Small intestine (tissue), 7 donors: ENCODE results near the gene CRACR2A. TPM values are rescaled to one million over a fixed set of nuclear protein-coding genes. Genes with fewer than 3 reads are reported as not detected.
A peak's percentile ranks its signal among the peaks of the same experiment; 100 is the strongest.

ENCODE experiments used
- DNase-seq, 2 donors: peaks; one replicate each; pipeline versions ENCODE4 v3.0.0 to v3.0.0-alpha.2; 2013
- FAIRE-seq: peaks from 2 replicates; lab custom pipeline; 2012; peaks lifted over from hg19 to GRCh38; lab: Jason Lieb, UNC
- H3K27ac ChIP-seq, 3 donors: one replicate each; pipeline ENCODE4 v1.5.1; 2013; ENCODE audit warnings: low read length in 2 of 3, mild to moderate bottlenecking in 2 of 3, control low read depth in 1 of 3, inconsistent platforms in 1 of 3, low read depth in 1 of 3, moderate library complexity in 1 of 3
- H3K27me3 ChIP-seq, 3 donors: one replicate each; pipeline ENCODE4 v1.6.1; 2013; ENCODE audit warnings: low read length in 3 of 3, inconsistent platforms in 1 of 3; ENCODE audit not compliant: control insufficient read depth in 3 of 3, insufficient read depth in 3 of 3
- H3K36me3 ChIP-seq, 3 donors: one replicate each; pipeline ENCODE4 v1.6.1; 2013; ENCODE audit warnings: low read length in 3 of 3, inconsistent platforms in 1 of 3, low read depth in 1 of 3, mild to moderate bottlenecking in 1 of 3, moderate library complexity in 1 of 3; ENCODE audit not compliant: control insufficient read depth in 3 of 3, insufficient read depth in 2 of 3
- H3K4me1 ChIP-seq, 3 donors: one replicate each; pipeline ENCODE4 v1.6.1; 2013; ENCODE audit warnings: low read length in 2 of 3, inconsistent platforms in 1 of 3, low read depth in 1 of 3, mild to moderate bottlenecking in 1 of 3, moderate library complexity in 1 of 3; ENCODE audit not compliant: control insufficient read depth in 3 of 3, insufficient read depth in 2 of 3
- H3K4me3 ChIP-seq, 3 donors: one replicate each; pipeline ENCODE4 v1.5.1; 2013; ENCODE audit warnings: low read length in 3 of 3, control low read depth in 1 of 3, inconsistent platforms in 1 of 3, low read depth in 1 of 3, mild to moderate bottlenecking in 1 of 3, moderate library complexity in 1 of 3
- H3K9me3 ChIP-seq, 2 donors: one replicate each; pipeline ENCODE4 v1.6.1; 2013; ENCODE audit warnings: low read depth in 1 of 2, low read length in 1 of 2; ENCODE audit not compliant: control insufficient read depth in 2 of 2, insufficient read depth in 1 of 2
- WGBS, 3 donors: extraction: QIAGEN DNeasy Blood & Tissue Kit; methylation state at CpG; one replicate each; pipeline ENCODE4 v1.1.7; 2013; 5-methylcytosine and 5-hydroxymethylcytosine counted together
- polyA plus RNA-seq, 4 donors: library from polyadenylated mRNA; stranded (reverse) in 3 of 4; unstranded in 1 of 4; fragments of 200-250 nt in 3 of 4; fragments of 120-200 nt in 1 of 4; gene quantifications; one replicate each; pipeline versions ENCODE4 v1.2.1 to v1.2.3, GENCODE V29; 2013
- donor health status: healthy with polysubstance abuse.
- donor health status: control.
- donor health status: control.
- donor health status: Bipolar disorder and iron deficiency.
- donor health status: healthy.

CRACR2A gene
- polyA plus RNA-seq, 4 donors: 5.1 to 16.3 (median 8.8) TPM

- Histone ChIP-seq H3K27me3 (no peaks in the 10 kb centered on the region), H3K27ac (no peak overlapping the region), H3K36me3 (no peaks in the 10 kb centered on the region), H3K4me1 (no peaks in the 10 kb centered on the region), H3K4me3 (no peak overlapping the region), H3K9me3 (no peaks in the 10 kb centered on the region)
- 72 to 87% (median 81%) methylated on average over 2 of the region's 2 CpGs for WGBS, 3 donors
- FAIRE-seq (no peak), DNase-seq (no peak)
Measured at GRCh38 chr12:3740480-3741231, 12.3 kb downstream of the CRACR2A start.

- DNase-seq (no peak), FAIRE-seq (no peak)
- H3K4me3 ChIP-seq: no peak overlapping the region
- no peak overlapping the region for H3K27ac ChIP-seq
- no peaks in the 10 kb centered on the region for H3K4me1 ChIP-seq
- WGBS, 3 donors: 93 to 99% (median 96%) methylated on average over 4 of the region's 4 CpGs
- H3K9me3 ChIP-seq: peaks cover 0 to 3% of the 10 kb centered on the region in 2 donors
- peaks cover 0 to 4% (median 0%) of the 10 kb centered on the region in 3 donors for H3K27me3 ChIP-seq
- no peaks in the 10 kb centered on the region for H3K36me3 ChIP-seq
Measured at GRCh38 chr12:3735432-3735831, 17.5 kb downstream of the CRACR2A start.

- H3K27me3 ChIP-seq: peaks cover 0 to 4% (median 0%) of the 10 kb centered on the region in 3 donors
- peak in 1 of 2 donors; percentile 54 for DNase-seq
- no peaks in the 10 kb centered on the region for H3K4me1 ChIP-seq
- H3K4me3 ChIP-seq: peak overlapping the region in 2 of 3 donors; percentile 5 to 10
- WGBS, 3 donors: 23 to 60% (median 42%) methylated on average over 4 of the region's 4 CpGs
- no peaks in the 10 kb centered on the region for H3K36me3 ChIP-seq
- no peak for FAIRE-seq
- no peak overlapping the region for H3K27ac ChIP-seq
- peaks cover 0 to 3% of the 10 kb centered on the region in 2 donors for H3K9me3 ChIP-seq
Measured at GRCh38 chr12:3732901-3733300, 20.0 kb downstream of the CRACR2A start.

GRCh38 chr12:3730111-3730510 lies 22.8 kb downstream of the CRACR2A start:
- H3K36me3 ChIP-seq: no peaks in the 10 kb centered on the region
- H3K27ac ChIP-seq: no peak overlapping the region
- FAIRE-seq (no peak), DNase-seq (no peak)
- H3K27me3 ChIP-seq: peaks cover 0 to 4% (median 0%) of the 10 kb centered on the region in 3 donors
- H3K4me1 ChIP-seq: peaks cover 0 to 2% (median 0%) of the 10 kb centered on the region in 3 donors
- H3K4me3 ChIP-seq: no peak overlapping the region
- WGBS, 3 donors: 89 to 93% (median 89%) methylated on average over 6 of the region's 6 CpGs
- H3K9me3 ChIP-seq: peaks cover 0 to 3% of the 10 kb centered on the region in 2 donors

GRCh38 chr12:3728686-3729085 lies 24.2 kb downstream of the CRACR2A start:
- Histone ChIP-seq H3K9me3 (peaks cover 0 to 3% of the 10 kb centered on the region in 2 donors), H3K4me3 (no peak overlapping the region), H3K4me1 (peaks cover 0 to 2% (median 0%) of the 10 kb centered on the region in 3 donors), H3K36me3 (no peaks in the 10 kb centered on the region), H3K27me3 (peaks cover 0 to 7% (median 0%) of the 10 kb centered on the region in 3 donors), H3K27ac (peak overlapping the region in 2 of 3 donors; percentile 2 to 86)
- DNase-seq (peak in 1 of 2 donors; percentile 36), FAIRE-seq (no peak)
- 68 to 83% (median 71%) methylated on average over 6 of the region's 6 CpGs for WGBS, 3 donors

- H3K27ac ChIP-seq: peak overlapping the region in 2 of 3 donors; percentile 2 to 86
- peaks cover 0 to 2% (median 0%) of the 10 kb centered on the region in 3 donors for H3K4me1 ChIP-seq
- no peak for FAIRE-seq
- no peaks in the 10 kb centered on the region for H3K9me3 ChIP-seq
- peak; percentile 24 to 44 for DNase-seq
- no peak overlapping the region for H3K4me3 ChIP-seq
- WGBS, 3 donors: 61 to 76% (median 63%) methylated on average over 8 of the region's 8 CpGs
- H3K27me3 ChIP-seq: peaks cover 0 to 7% (median 0%) of the 10 kb centered on the region in 3 donors
- no peaks in the 10 kb centered on the region for H3K36me3 ChIP-seq
Measured at GRCh38 chr12:3727877-3728632, 24.9 kb downstream of the CRACR2A start.

GRCh38 chr12:3727354-3727753 lies 25.6 kb downstream of the CRACR2A start:
- no peaks in the 10 kb centered on the region for H3K9me3 ChIP-seq
- no peak for DNase-seq
- FAIRE-seq: no peak
- peaks cover 0 to 2% (median 0%) of the 10 kb centered on the region in 3 donors for H3K4me1 ChIP-seq
- H3K36me3 ChIP-seq: no peaks in the 10 kb centered on the region
- WGBS, 3 donors: 87 to 95% (median 88%) methylated on average over 8 of the region's 8 CpGs
- no peak overlapping the region for H3K27ac ChIP-seq
- no peak overlapping the region for H3K4me3 ChIP-seq
- H3K27me3 ChIP-seq: peaks cover 0 to 5% (median 0%) of the 10 kb centered on the region in 3 donors

GRCh38 chr12:3726456-3726855 lies 26.5 kb downstream of the CRACR2A start:
- WGBS, 3 donors: 20 to 50% (median 43%) methylated on average over 6 of the region's 6 CpGs
- Histone ChIP-seq H3K4me3 (no peak overlapping the region), H3K4me1 (peaks cover 0 to 2% (median 0%) of the 10 kb centered on the region in 3 donors), H3K9me3 (no peaks in the 10 kb centered on the region), H3K36me3 (no peaks in the 10 kb centered on the region), H3K27ac (no peak overlapping the region), H3K27me3 (peaks cover 0 to 3% (median 0%) of the 10 kb centered on the region in 3 donors)
- DNase-seq: peak in 1 of 2 donors; percentile 46
- FAIRE-seq: no peak
